Dermis lymphatic vessel endothelial cell (primary cell): ENCODE measurements around the gene TMX1. TPM values are rescaled to one million over a fixed set of nuclear protein-coding genes. Genes with fewer than 3 reads are reported as not detected.

Source experiments
- total RNA-seq: library from RNA; depleted of rRNA; stranded (reverse); fragments of >200 nt; gene quantifications from 2 replicates; pipeline ENCODE4 v1.2.1, GENCODE V29; 2014

The TMX1 gene, protein sequence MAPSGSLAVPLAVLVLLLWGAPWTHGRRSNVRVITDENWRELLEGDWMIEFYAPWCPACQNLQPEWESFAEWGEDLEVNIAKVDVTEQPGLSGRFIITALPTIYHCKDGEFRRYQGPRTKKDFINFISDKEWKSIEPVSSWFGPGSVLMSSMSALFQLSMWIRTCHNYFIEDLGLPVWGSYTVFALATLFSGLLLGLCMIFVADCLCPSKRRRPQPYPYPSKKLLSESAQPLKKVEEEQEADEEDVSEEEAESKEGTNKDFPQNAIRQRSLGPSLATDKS
- 50.6 and 54.0 TPM in 2 replicates for total RNA-seq

DNA sequence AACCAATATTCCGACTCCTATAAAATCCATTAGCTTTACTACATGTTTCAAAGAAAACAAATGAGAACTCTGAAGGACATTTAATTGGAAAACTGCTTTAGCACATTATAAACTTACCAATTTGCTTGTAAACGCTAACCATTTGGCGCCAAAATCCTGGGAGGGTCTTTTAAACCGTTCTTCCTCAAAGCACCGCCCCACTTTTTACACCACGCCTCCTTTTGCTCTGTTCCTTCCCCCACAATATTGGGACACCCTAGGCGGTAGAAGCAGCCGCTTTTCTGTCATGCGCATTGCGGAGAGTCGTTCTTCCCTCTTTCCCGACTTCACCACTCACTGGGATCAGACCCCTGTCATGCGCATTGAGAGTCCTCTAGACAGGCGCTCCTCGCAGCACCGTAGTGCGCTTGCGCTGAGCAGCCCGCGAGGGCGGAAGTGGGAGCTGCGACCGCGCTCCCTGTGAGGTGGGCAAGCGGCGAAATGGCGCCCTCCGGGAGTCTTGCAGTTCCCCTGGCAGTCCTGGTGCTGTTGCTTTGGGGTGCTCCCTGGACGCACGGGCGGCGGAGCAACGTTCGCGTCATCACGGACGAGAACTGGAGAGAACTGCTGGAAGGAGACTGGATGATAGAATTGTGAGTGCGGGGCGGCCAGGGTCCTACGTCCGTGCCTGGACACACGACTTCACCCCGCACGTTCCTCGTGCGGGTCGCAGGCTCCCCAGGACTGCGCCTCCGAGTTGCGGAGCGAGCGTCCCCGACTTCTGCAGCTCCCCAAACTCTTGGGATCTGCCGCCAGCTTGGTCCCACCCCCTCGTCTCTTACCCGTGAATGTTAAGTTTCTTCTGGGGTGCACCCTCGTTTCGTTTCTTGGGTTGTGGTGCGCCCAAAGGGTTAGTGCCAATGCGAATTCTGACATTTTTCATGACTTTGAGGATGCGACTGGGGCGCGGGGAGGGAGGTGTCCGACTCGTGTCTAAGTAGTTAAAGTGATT lies at the start of gene TMX1:
TMX1 (plus strand) TSS at position 435 of the 991 bp plus-strand sequence; CDS start at position 481, 46 bp downstream.

Other genes with a start within 250 kb of the TMX1 start
- gene TRIM9, start 145.1 kb upstream of the TMX1 start, total RNA-seq: under 0.01 TPM in 2 replicates